ENCODE measurements around the gene KBTBD4. TPM values are rescaled to one million over a fixed set of nuclear protein-coding genes. Genes with fewer than 3 reads are reported as not detected.

The KBTBD4 gene
- total RNA-seq, 2 experiments from 2014 or later = 17.7 to 19.0 TPM

- peaks cover 5% of the 10 kb centered on the region for H3K36me3 Mint-ChIP-seq
- H3K27me3 Mint-ChIP-seq = no peaks in the 10 kb centered on the region
- H3K9me3 Mint-ChIP-seq (ENCODE audit: low read depth) = no peaks in the 10 kb centered on the region
- DNase-seq = no peak
- peak; percentile 62 for ATAC-seq
- H3K4me3 Mint-ChIP-seq = no peak overlapping the region
- peak overlapping the region; percentile 60 for H3K27ac Mint-ChIP-seq
- CTCF ChIA-PET = interaction anchor here (0.8 to 0.9 kb wide), 2 partner anchors 11 to 15 kb away, joined by 3 read pairs; no protein-coding TSS in a partner anchor
- peaks cover 50% of the 10 kb centered on the region for H3K4me1 Mint-ChIP-seq
Observed at GRCh38 chr11:47523490-47524225, 55.1 kb downstream of the KBTBD4 start.

Other genes with a start within 250 kb of the KBTBD4 start
- not detected for gene MYBPC3, start 226.3 kb downstream of the KBTBD4 start, total RNA-seq
- gene SPI1, start 200.4 kb downstream of the KBTBD4 start, total RNA-seq = not detected
- gene SLC39A13, start 170.4 kb downstream of the KBTBD4 start, total RNA-seq = 10 to 100 TPM; 18.2 to 22.1 TPM
- gene PSMC3, start 152.5 kb downstream of the KBTBD4 start, total RNA-seq = 100 to 1,000 TPM; 150 to 164 TPM
- under 1 TPM; 0.16 to 0.79 TPM for gene RAPSN, start 129.8 kb downstream of the KBTBD4 start, total RNA-seq
- gene CELF1, start 25.8 kb downstream of the KBTBD4 start, total RNA-seq = 100 to 1,000 TPM; 108 to 118 TPM
- gene PTPMT1, start 13.4 kb downstream of the KBTBD4 start, total RNA-seq = 10 to 100 TPM; 48.4 to 50.2 TPM
- 100 to 1,000 TPM; 110 to 127 TPM for gene NDUFS3, start 104 bp upstream of the KBTBD4 start, total RNA-seq
- under 1 TPM in 1 of 2 experiments, not detected in 1; 0.21 TPM for gene FAM180B, start 7.7 kb upstream of the KBTBD4 start, total RNA-seq
- gene C1QTNF4, start 15.4 kb upstream of the KBTBD4 start, total RNA-seq = under 1 TPM in 1 of 2 experiments, not detected in 1; 0.23 TPM
- 100 to 1,000 TPM in 1 of 2 experiments, 10 to 100 TPM in 1; 70.9 to 100 TPM for gene MTCH2, start 63.6 kb upstream of the KBTBD4 start, total RNA-seq
- 10 to 100 TPM in 1 of 2 experiments, 1 to 10 TPM in 1; 5.6 to 10.3 TPM for gene AGBL2, start 136.4 kb upstream of the KBTBD4 start, total RNA-seq
- gene FNBP4, start 188.4 kb upstream of the KBTBD4 start, total RNA-seq = 100 to 1,000 TPM; 142 to 182 TPM